Activated CD8-positive, alpha-beta T cell treated with anti-CD3 and anti-CD28 coated beads for 36 hours (primary cell): ENCODE results near the gene ESPL1. TPM values are rescaled to one million over a fixed set of nuclear protein-coding genes. Genes with fewer than 3 reads are reported as not detected.

ENCODE experiments used
- ATAC-seq: fragments of 200-7000 bp; cut with Tn5 transposase; one replicate; pipeline ENCODE4 v1.10.0; 2021; ENCODE audit warnings: mild to moderate bottlenecking, moderate library complexity
- CTCF ChIA-PET: fragments of 350-600 bp; sonication (Branson Sonifier 250); formaldehyde crosslinking; loops from one replicate; lab custom pipeline; 2021; ENCODE audit warnings: antibody characterized with exemption; lab: Charles Lee
- POLR2A ChIA-PET: fragments of 350-600 bp; sonication (Branson Sonifier 250); formaldehyde crosslinking; loops from one replicate; lab custom pipeline; 2021; ENCODE audit warnings: antibody characterized with exemption; lab: Charles Lee
- DNase-seq: peaks from one replicate; pipeline ENCODE4 v3.0.0-alpha.2; 2020
- H3K27ac Mint-ChIP-seq: one replicate; pipeline ENCODE4 v1.8.0; 2021; ENCODE audit warnings: mild to moderate bottlenecking, mixed read lengths
- H3K27me3 Mint-ChIP-seq: one replicate; pipeline ENCODE4 v1.8.0; 2021; ENCODE audit warnings: mixed read lengths
- H3K36me3 Mint-ChIP-seq: one replicate; pipeline ENCODE4 v1.8.0; 2021; ENCODE audit warnings: low read depth, mixed read lengths
- H3K4me1 Mint-ChIP-seq: one replicate; pipeline ENCODE4 v1.8.0; 2021; ENCODE audit warnings: low read depth, mixed read lengths
- H3K4me3 Mint-ChIP-seq: one replicate; pipeline ENCODE4 v1.8.0; 2021; ENCODE audit warnings: mild to moderate bottlenecking, moderate library complexity, mixed read lengths
- H3K9me3 Mint-ChIP-seq: one replicate; pipeline ENCODE4 v1.8.0; 2021; ENCODE audit warnings: mixed read lengths
- intact Hi-C: fragments of 100-400 bp; cut with micrococcal nuclease; formaldehyde crosslinking; loops from one replicate; pipeline ENCODE4 v1.10.0; 2022
- total RNA-seq, 2 experiments: library from RNA; stranded (reverse); gene quantifications; one replicate each; pipeline ENCODE4 v1.2.3, GENCODE V29; 2021
- TF ChIP-seq, protein P1 (sequence below): fragments of 200-600 bp; IDR thresholded peaks from one replicate; pipeline ENCODE4 v1.8.0; 2022; ENCODE audit warnings: antibody characterized with exemption, mild to moderate bottlenecking

Gene ESPL1
- total RNA-seq, 2 experiments from 2014 or later = 62.1 to 63.4 TPM

DNA sequence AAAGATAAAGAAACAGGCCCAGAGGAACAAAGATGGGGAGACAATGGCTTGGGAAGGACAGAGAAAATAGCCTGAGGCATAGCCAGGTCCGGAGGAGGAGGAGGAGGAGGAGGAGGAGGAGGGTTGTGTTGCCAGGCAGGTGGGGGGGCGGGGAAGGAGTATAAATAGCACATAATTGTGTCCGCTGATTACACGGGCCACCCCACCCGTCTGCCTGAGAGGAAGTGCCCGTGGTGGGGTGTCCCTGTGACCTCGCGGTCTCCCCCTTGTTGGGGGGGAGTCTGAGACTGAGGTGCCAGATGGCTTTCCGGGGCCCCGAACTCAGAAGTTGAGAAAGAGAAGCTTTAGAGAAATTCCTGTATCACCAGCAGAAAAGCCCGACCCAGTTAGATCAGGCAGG lies 69.9 kb downstream of the ESPL1 start:
- POLR2A ChIA-PET = interaction anchor here (0.6 to 1.3 kb wide), 2 partner anchors 110 to 145 kb away, joined by 3 read pairs; no protein-coding TSS in a partner anchor
- DNase-seq = no peak
- intact Hi-C loops = no loop called here
- Mint-ChIP-seq H3K27ac (no peak overlapping the region), H3K9me3 (no peaks in the 10 kb centered on the region), H3K36me3 (no peaks in the 10 kb centered on the region), H3K27me3 (peaks cover 38% of the 10 kb centered on the region), H3K4me3 (no peak overlapping the region), H3K4me1 (peaks cover 13% of the 10 kb centered on the region)
- CTCF ChIA-PET = interaction anchor here (1.2 kb wide), 1 partner anchor 18 kb away, joined by 3 read pairs; no protein-coding TSS in a partner anchor
- TF ChIP-seq, protein P1, sequence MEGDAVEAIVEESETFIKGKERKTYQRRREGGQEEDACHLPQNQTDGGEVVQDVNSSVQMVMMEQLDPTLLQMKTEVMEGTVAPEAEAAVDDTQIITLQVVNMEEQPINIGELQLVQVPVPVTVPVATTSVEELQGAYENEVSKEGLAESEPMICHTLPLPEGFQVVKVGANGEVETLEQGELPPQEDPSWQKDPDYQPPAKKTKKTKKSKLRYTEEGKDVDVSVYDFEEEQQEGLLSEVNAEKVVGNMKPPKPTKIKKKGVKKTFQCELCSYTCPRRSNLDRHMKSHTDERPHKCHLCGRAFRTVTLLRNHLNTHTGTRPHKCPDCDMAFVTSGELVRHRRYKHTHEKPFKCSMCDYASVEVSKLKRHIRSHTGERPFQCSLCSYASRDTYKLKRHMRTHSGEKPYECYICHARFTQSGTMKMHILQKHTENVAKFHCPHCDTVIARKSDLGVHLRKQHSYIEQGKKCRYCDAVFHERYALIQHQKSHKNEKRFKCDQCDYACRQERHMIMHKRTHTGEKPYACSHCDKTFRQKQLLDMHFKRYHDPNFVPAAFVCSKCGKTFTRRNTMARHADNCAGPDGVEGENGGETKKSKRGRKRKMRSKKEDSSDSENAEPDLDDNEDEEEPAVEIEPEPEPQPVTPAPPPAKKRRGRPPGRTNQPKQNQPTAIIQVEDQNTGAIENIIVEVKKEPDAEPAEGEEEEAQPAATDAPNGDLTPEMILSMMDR = no peak
- ATAC-seq = no peak

DNA sequence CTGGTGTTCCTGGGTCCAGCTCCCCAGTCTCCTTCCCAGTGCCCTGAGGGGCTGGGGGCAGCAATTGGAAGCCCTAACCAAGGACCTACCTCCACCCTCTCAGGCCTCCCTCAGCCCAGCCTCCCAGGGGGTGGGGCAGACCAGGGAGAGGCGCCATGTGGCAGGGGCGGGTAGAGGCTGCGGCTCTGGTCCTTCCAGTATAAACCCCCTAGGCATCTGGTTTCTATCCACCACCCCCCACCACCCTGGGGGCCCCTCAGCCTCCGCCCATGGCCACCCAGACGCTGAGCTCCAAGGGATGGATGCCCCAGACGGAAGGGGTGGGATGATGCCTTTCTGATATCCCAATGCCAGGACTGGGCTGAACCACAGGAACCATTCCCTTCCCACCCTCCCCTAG lies 70.8 kb downstream of the ESPL1 start:
- Mint-ChIP-seq H3K27ac (no peak overlapping the region), H3K36me3 (no peaks in the 10 kb centered on the region), H3K27me3 (peaks cover 35% of the 10 kb centered on the region), H3K4me3 (no peak overlapping the region), H3K4me1 (peaks cover 16% of the 10 kb centered on the region), H3K9me3 (no peaks in the 10 kb centered on the region)
- no peak for ATAC-seq
- ChIA-PET POLR2A (no interaction called here), CTCF (interaction anchor here (1.2 kb wide), 1 partner anchor 19 kb away, joined by 3 read pairs; no protein-coding TSS in a partner anchor)
- intact Hi-C loops = no loop called here
- no peak for DNase-seq
- TF ChIP-seq, protein P1 = no peak

DNA sequence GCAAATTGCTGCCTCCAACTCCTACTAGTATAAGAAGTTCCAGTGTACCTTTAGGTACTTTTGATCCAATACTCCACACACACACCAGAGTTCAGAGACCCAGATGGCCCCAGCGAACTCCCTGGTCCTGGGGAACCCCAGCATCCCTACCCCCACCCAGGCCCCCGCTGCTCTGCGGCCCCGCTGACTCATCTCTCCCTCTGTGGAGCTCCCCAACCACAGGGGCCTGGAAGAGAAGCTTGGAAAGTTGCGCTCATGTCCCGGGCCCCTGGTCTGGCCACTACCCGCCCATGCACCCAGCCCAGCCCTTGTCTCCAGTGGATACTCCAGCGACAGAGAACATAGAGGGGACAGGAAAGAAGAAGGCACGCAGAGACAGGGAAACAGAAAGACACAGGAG lies 72.3 kb downstream of the ESPL1 start:
- intact Hi-C loops = no loop called here
- no peak for DNase-seq
- no peak overlapping the region for H3K27ac Mint-ChIP-seq
- TF ChIP-seq, protein P1 = no peak
- POLR2A ChIA-PET = interaction anchor here (0.7 to 0.9 kb wide), 2 partner anchors 15 to 19 kb away, joined by 3 read pairs; no protein-coding TSS in a partner anchor
- H3K27me3 Mint-ChIP-seq = peaks cover 32% of the 10 kb centered on the region
- H3K4me1 Mint-ChIP-seq = peaks cover 24% of the 10 kb centered on the region
- CTCF ChIA-PET = interaction anchor here (1.0 to 9.7 kb wide), 4 partner anchors 12 to 142 kb away, joined by 3 to 293 read pairs (median 7); partner anchors contain the start of gene AAAS
- no peak for ATAC-seq
- no peaks in the 10 kb centered on the region for H3K36me3 Mint-ChIP-seq
- no peak overlapping the region for H3K4me3 Mint-ChIP-seq
- H3K9me3 Mint-ChIP-seq = no peaks in the 10 kb centered on the region

Other genes with a start within 250 kb of the ESPL1 start
- 1 to 10 TPM; 1.1 to 1.6 TPM for gene TNS2, start 218.2 kb upstream of the ESPL1 start, total RNA-seq
- gene SPRYD3, start 188.9 kb upstream of the ESPL1 start, total RNA-seq = 10 to 100 TPM; 24.8 to 25.0 TPM
- 1 to 10 TPM; 2.0 to 2.3 TPM for gene IGFBP6, start 170.6 kb upstream of the ESPL1 start, total RNA-seq
- 1 to 10 TPM; 5.3 to 6.7 TPM for gene SOAT2, start 164.8 kb upstream of the ESPL1 start, total RNA-seq
- gene ZNF740, start 87.6 kb upstream of the ESPL1 start, total RNA-seq = 10 to 100 TPM; 31.3 to 35.9 TPM
- gene CSAD, start 87.4 kb upstream of the ESPL1 start, total RNA-seq = 10 to 100 TPM; 13.8 to 18.6 TPM
- 100 to 1,000 TPM; 121 to 137 TPM for gene ITGB7, start 61.0 kb upstream of the ESPL1 start, total RNA-seq
- 10 to 100 TPM; 19.7 to 20.3 TPM for gene RARG, start 36.1 kb upstream of the ESPL1 start, total RNA-seq
- 100 to 1,000 TPM; 322 to 373 TPM for gene PFDN5, start 27.2 kb downstream of the ESPL1 start, total RNA-seq
- gene MYG1, start 31.4 kb downstream of the ESPL1 start, total RNA-seq = 10 to 100 TPM; 69.5 to 70.9 TPM
- gene AAAS, start 53.3 kb downstream of the ESPL1 start, total RNA-seq = 10 to 100 TPM; 81.3 to 87.6 TPM
- not detected for gene SP7, start 68.1 kb downstream of the ESPL1 start, total RNA-seq
- 10 to 100 TPM; 67.2 to 70.3 TPM for gene SP1, start 111.9 kb downstream of the ESPL1 start, total RNA-seq
- not detected for gene AMHR2, start 155.6 kb downstream of the ESPL1 start, total RNA-seq
- gene PRR13, start 173.4 kb downstream of the ESPL1 start, total RNA-seq = 100 to 1,000 TPM; 167 to 187 TPM
- 100 to 1,000 TPM; 958 to 973 TPM for gene PCBP2, start 183.8 kb downstream of the ESPL1 start, total RNA-seq
- gene MAP3K12, start 231.2 kb downstream of the ESPL1 start, total RNA-seq = 10 to 100 TPM in 1 of 2 experiments, 1 to 10 TPM in 1; 8.2 to 10.0 TPM
- gene TARBP2, start 233.0 kb downstream of the ESPL1 start, total RNA-seq = 10 to 100 TPM; 32.0 to 33.3 TPM
- gene NPFF, start 239.2 kb downstream of the ESPL1 start, total RNA-seq = not detected